Osteocyte (in vitro differentiated cells): ENCODE data around the gene GDPD3. TPM values are rescaled to one million over a fixed set of nuclear protein-coding genes. Genes with fewer than 3 reads are reported as not detected.

ENCODE experiments used
- DNase-seq: peaks from one replicate; pipeline ENCODE4 v3.0.0; 2021; ENCODE audit warnings: mixed read lengths; ENCODE audit not compliant: unreplicated experiment; ENCODE audit errors: extremely low spot score
- H3K27ac Mint-ChIP-seq: one replicate; pipeline ENCODE4 v1.8.0; 2021; ENCODE audit warnings: mild to moderate bottlenecking, mixed read lengths; ENCODE audit not compliant: unreplicated experiment
- H3K27me3 Mint-ChIP-seq: one replicate; pipeline ENCODE4 v1.8.0; 2021; ENCODE audit warnings: mixed read lengths; ENCODE audit not compliant: unreplicated experiment
- H3K36me3 Mint-ChIP-seq: one replicate; pipeline ENCODE4 v1.8.0; 2021; ENCODE audit warnings: mixed read lengths; ENCODE audit not compliant: unreplicated experiment
- H3K4me1 Mint-ChIP-seq: one replicate; pipeline ENCODE4 v1.8.0; 2021; ENCODE audit warnings: mixed read lengths; ENCODE audit not compliant: unreplicated experiment
- H3K4me3 Mint-ChIP-seq: one replicate; pipeline ENCODE4 v1.8.0; 2021; ENCODE audit warnings: mild to moderate bottlenecking, moderate library complexity, mixed read lengths; ENCODE audit not compliant: unreplicated experiment
- H3K9me3 Mint-ChIP-seq: one replicate; pipeline ENCODE4 v1.8.0; 2021; ENCODE audit warnings: mixed read lengths; ENCODE audit not compliant: unreplicated experiment
- total RNA-seq: library from RNA; stranded (reverse); gene quantifications from 2 replicates; pipeline ENCODE4 v1.2.1, GENCODE V29; 2021
- TF ChIP-seq, protein P1 (sequence below): fragments of 200-600 bp; sonication (generic); IDR thresholded peaks from 2 replicates; pipeline ENCODE4 v1.5.0; 2021; ENCODE audit warnings: antibody characterized with exemption, mild to moderate bottlenecking, moderate library complexity

GDPD3 gene
- total RNA-seq, 1 donor from 2014 or later: 3.6 TPM

DNA sequence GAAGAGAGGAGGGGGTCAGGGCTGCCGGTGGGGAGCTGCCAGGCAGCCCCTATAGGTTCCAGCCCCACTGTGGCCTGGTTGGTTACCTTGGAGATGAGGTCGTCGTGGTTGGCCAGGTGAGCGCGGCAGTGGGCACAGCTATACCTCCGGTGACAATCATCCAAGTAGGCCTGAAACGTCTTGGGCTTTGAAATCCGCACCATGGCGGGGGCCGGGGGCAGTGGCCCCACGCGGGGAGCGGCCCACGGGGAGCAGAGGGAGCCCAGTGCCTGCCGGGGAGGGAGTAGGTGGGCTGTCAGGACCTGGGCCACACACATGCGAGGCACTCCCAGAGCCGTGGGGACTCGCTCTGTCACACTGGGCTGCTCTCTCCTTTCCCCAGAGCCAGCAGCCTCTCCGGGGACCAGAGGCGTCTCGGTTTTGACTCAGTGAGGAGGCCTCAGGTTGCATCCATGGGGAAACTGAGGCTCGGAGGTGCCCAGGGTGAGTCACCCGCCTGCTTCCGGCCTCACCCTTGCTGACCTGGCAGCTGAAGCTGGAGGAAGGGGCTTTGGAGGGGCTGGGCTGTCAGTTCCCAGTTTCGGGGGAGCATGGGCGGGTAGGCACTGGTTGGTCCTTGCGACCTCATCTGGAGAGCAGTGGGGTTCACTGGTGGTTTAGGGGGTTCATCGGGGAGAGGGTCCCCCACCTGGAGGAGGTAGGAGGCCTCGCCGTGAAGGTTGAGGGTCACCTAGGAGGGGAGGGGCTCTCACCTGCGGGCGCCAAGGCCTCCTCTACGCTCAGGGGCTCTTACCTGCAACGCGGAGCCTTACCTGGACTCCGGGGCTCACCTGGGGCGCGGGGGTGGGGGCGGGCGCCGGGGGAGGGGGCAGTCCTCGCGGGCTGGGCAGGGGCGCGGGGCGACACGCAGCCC lies 17.9 kb downstream of the GDPD3 start:
- H3K27ac Mint-ChIP-seq: peak overlapping the region; percentile 87
- H3K36me3 Mint-ChIP-seq: peaks cover 6% of the 10 kb centered on the region
- H3K4me1 Mint-ChIP-seq: peaks cover 33% of the 10 kb centered on the region
- TF ChIP-seq, protein P1, sequence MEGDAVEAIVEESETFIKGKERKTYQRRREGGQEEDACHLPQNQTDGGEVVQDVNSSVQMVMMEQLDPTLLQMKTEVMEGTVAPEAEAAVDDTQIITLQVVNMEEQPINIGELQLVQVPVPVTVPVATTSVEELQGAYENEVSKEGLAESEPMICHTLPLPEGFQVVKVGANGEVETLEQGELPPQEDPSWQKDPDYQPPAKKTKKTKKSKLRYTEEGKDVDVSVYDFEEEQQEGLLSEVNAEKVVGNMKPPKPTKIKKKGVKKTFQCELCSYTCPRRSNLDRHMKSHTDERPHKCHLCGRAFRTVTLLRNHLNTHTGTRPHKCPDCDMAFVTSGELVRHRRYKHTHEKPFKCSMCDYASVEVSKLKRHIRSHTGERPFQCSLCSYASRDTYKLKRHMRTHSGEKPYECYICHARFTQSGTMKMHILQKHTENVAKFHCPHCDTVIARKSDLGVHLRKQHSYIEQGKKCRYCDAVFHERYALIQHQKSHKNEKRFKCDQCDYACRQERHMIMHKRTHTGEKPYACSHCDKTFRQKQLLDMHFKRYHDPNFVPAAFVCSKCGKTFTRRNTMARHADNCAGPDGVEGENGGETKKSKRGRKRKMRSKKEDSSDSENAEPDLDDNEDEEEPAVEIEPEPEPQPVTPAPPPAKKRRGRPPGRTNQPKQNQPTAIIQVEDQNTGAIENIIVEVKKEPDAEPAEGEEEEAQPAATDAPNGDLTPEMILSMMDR: no peak
- peak overlapping the region; percentile 82 for H3K4me3 Mint-ChIP-seq
- peaks cover 6% of the 10 kb centered on the region for H3K9me3 Mint-ChIP-seq
- no peak for DNase-seq
- no peaks in the 10 kb centered on the region for H3K27me3 Mint-ChIP-seq

DNA sequence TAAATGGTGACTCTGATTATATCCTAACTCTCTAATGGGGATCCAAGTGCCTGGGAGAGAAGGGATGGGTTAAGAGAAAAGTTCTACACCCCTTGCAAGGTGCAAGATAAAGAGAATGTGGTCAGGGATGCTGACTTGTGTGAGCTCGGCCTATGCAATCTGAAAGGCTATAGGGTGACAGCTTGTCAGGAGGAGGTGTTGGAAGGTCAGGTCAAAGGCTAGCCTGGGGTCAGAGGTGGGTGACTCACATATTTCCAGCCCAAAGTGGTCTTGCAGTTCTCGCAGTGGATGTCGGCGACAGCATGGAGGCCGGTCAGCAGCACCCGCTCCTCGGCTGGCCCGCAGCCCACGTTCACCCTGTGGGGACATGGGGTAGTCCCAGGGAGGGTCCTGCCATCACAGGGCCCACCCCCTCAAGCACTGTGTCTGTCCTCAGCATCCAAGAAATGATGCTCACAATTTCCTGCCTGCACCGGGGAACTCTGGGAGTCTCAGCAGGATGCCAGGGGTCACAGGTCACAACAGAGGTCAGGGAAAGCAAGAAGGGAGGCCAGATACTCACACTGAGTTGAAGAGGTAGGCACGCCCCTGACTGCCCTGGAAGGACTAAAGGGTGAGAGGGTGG lies 18.7 kb downstream of the GDPD3 start:
- Mint-ChIP-seq H3K27me3 (no peaks in the 10 kb centered on the region), H3K4me1 (peaks cover 41% of the 10 kb centered on the region), H3K27ac (peak overlapping the region; percentile 79), H3K36me3 (peaks cover 6% of the 10 kb centered on the region), H3K4me3 (peak overlapping the region; percentile 82), H3K9me3 (peaks cover 6% of the 10 kb centered on the region)
- no peak for DNase-seq
- TF ChIP-seq, protein P1: no peak

DNA sequence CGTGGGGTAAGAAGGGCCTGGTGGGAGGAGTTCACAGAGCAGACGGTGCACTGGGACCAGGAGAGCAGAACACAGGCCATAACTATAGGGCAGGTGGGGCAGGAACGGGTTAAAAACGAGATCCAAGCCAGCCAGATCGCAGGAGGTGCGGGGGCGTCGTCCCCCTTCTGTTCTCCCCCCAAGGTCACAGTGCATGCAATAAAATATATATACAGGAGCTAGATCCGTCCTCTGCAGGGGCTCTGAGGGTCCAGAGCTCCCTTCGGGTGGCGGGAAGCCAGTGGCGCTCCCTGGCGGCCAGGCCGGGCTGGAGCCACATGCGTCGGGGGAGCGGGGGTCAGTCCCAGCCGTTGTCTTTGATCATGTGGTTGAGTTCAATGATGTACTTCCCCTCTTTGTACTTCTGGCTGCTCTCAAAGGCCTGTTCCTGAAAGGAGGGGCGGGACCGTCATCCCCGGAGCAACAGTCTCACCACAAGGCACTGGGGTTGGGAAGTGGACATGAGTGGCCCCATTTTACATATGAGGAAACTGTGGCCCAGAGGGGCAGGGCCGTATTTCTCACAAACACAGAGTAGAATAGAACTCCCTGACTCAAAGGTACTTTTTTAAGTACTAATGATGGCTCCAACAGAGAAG lies 20.8 kb downstream of the GDPD3 start:
- no peaks in the 10 kb centered on the region for H3K9me3 Mint-ChIP-seq
- peaks cover 6% of the 10 kb centered on the region for H3K36me3 Mint-ChIP-seq
- peaks cover 42% of the 10 kb centered on the region for H3K4me1 Mint-ChIP-seq
- H3K27me3 Mint-ChIP-seq: no peaks in the 10 kb centered on the region
- no peak for DNase-seq
- TF ChIP-seq, protein P1: peak; percentile 42
- peak overlapping the region; percentile 91 for H3K27ac Mint-ChIP-seq
- H3K4me3 Mint-ChIP-seq: peak overlapping the region; percentile 82

DNA sequence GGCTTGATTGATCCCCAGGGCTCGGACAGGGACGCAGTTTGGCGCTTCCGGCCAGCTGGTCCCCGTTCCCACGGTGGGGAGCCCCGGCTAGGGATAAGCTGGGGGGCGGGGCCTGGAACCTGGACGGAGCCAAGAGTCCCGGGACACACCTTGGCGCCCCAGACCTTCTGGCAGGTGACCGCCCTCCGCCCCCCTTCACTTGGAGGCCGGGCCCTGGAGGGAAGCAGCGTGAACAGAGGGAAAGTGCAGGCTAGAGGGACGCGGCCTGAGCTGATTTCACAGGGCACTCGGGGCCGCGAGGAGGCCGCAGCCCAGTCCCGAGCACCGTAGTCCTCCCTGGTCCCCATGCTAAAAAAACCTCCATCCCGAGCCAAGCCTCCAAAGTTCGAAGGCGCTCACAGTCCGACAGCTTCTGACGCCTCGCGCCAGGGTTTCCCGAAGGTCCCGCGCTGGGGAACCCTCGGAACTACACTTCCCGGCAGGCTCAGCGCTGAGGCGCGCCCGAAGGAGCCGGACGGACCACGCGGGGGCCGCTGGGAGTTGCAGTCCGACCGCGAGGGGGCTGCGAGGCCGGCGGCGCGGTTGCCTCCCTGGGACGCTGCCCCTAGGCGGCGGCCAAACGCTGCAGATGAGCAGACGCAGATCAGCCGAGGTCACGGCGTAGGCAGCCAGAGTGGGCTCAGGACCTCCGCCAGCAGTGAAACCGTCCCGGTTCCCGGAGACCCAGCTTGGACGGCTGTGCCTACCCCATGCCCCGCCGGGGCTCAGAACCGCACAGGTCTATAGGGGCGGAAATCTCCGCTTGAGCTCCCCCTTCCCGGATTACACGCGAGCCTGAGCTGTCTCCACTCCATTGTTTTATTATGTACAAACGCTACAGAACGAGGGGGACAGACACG lies 21.6 kb downstream of the GDPD3 start, which contains the start of gene TBX6:
Gene TBX6 (minus strand): TSS at position 451 of the 899 bp plus-strand sequence. CDS start 731 bp downstream, outside the sequence.
- TF ChIP-seq, protein P1: peak; percentile 70
- Mint-ChIP-seq H3K27me3 (no peaks in the 10 kb centered on the region), H3K36me3 (peaks cover 10% of the 10 kb centered on the region), H3K9me3 (no peaks in the 10 kb centered on the region), H3K4me1 (peaks cover 42% of the 10 kb centered on the region), H3K27ac (peak within 1 kb of the TSS; percentile 91), H3K4me3 (peak within 1 kb of the TSS; percentile 82)
- DNase-seq: peak; percentile 97
